ENCODE results near the gene XYLT1.

Gene XYLT1

GRCh38 chr16:17053536-17054160 lies 417.1 kb downstream of the XYLT1 start:
- Mint-ChIP-seq H3K36me3 (ENCODE audit: low read depth) (no peaks in the 10 kb centered on the region), H3K4me3 (no peak overlapping the region), H3K4me1 (no peaks in the 10 kb centered on the region), H3K27ac (no peak overlapping the region), H3K9me3 (peaks cover 26% of the 10 kb centered on the region), H3K27me3 (ENCODE audit: low read depth) (no peaks in the 10 kb centered on the region)
- TF ChIP-seq CTCF (IDR thresholded peaks at IDR 0.05; ENCODE audit: unreplicated experiment in 3 of 3) = no peak

Measured in nephron (organoid).